ENCODE results near the gene FAM20A. TPM values are rescaled to one million over a fixed set of nuclear protein-coding genes. Genes with fewer than 3 reads are reported as not detected.

FAM20A gene
- not detected in 2 replicates for total RNA-seq (2021)
- Bru-seq, nascent RNA: not detected
- not detected for BruChase-seq, experiment 1, labeled RNA remaining after a 2-hour chase
- not detected for BruChase-seq, experiment 2, labeled RNA remaining after a 6-hour chase
- long read RNA-seq: 0 reads

GRCh38 chr17:68600931-68601564 lies at the start of gene FAM20A:
FAM20A (minus strand) TSS chr17:68601367; CDS start chr17:68600666, 701 bp downstream.
- Histone ChIP-seq H3K27me3 (ENCODE audit: insufficient read depth, low read depth) (peaks cover 17% of the 10 kb centered on the region; the same call in 1 of the 2 replicates), H3K79me2 (ENCODE audit: low read depth) (no peaks in the 10 kb centered on the region), H4K20me1 (ENCODE audit: insufficient read depth) (no peaks in the 10 kb centered on the region), H3K27ac (no peak within 1 kb of the TSS), H3K9me3 (ENCODE audit: insufficient read depth, low read depth) (no peaks in the 10 kb centered on the region), H3K4me2 (no peak within 1 kb of the TSS), H3K4me3 (no peak within 1 kb of the TSS), H3F3A (ENCODE audit: insufficient read depth, low read depth) (no peaks in the 10 kb centered on the region), H3K36me3 (ENCODE audit: low read depth) (no peaks in the 10 kb centered on the region), H3K9me2 (ENCODE audit: insufficient read depth) (no peaks in the 10 kb centered on the region), H3K4me1 (replicated peaks; ENCODE audit: insufficient read depth) (no peaks in the 10 kb centered on the region), H2AFZ (no peak within 1 kb of the TSS)
- CTCF ChIA-PET: no interaction called here
- DNase-seq: no peak
- BruUV-seq (replicated peaks): no TSS peak
- POLR2A ChIA-PET (ENCODE audit: unreplicated experiment): no interaction called here
- TF ChIP-seq EZH2 (IDR thresholded peaks at IDR 0.05; ENCODE audit: low read depth): no peak
- no peak for TF ChIP-seq CTCF (conservative IDR thresholded peaks at IDR 0.05)
- intact Hi-C loops (cut with micrococcal nuclease; ENCODE audit: unreplicated experiment): no loop called here

- no peaks in the 10 kb centered on the region for H3K36me3 ChIP-seq (ENCODE audit: low read depth)
- H3K27me3 ChIP-seq (ENCODE audit: insufficient read depth, low read depth): peaks cover 18% of the 10 kb centered on the region
- no peak for TF ChIP-seq EZH2 (IDR thresholded peaks at IDR 0.05; ENCODE audit: low read depth)
- no peak for TF ChIP-seq CTCF (conservative IDR thresholded peaks at IDR 0.05)
- no peaks in the 10 kb centered on the region for H4K20me1 ChIP-seq (ENCODE audit: insufficient read depth)
- no peak overlapping the region for H3K4me3 ChIP-seq
- H3K27ac ChIP-seq: no peak overlapping the region
- ChIA-PET POLR2A (ENCODE audit: unreplicated experiment) (no interaction called here), CTCF (no interaction called here)
- no peaks in the 10 kb centered on the region for H3K79me2 ChIP-seq (ENCODE audit: low read depth)
- H3F3A ChIP-seq (ENCODE audit: insufficient read depth, low read depth): no peaks in the 10 kb centered on the region
- H3K9me2 ChIP-seq (ENCODE audit: insufficient read depth): no peaks in the 10 kb centered on the region; the same call in 1 of the 2 replicates
- no TSS peak for BruUV-seq (replicated peaks)
- H3K4me1 ChIP-seq (replicated peaks; ENCODE audit: insufficient read depth): no peaks in the 10 kb centered on the region
- intact Hi-C loops (cut with micrococcal nuclease; ENCODE audit: unreplicated experiment): no loop called here
- H2AFZ ChIP-seq: no peak overlapping the region
- H3K9me3 ChIP-seq (ENCODE audit: insufficient read depth, low read depth): no peaks in the 10 kb centered on the region
- no peak overlapping the region for H3K4me2 ChIP-seq
- no peak for DNase-seq
These were observed 48.2 kb upstream of the FAM20A start for GRCh38 chr17:68649324-68649723.

GRCh38 chr17:68646626-68647526 lies 45.7 kb upstream of the FAM20A start:
- H3K27me3 ChIP-seq (ENCODE audit: insufficient read depth, low read depth): peaks cover 27% of the 10 kb centered on the region
- H3K4me1 ChIP-seq (replicated peaks; ENCODE audit: insufficient read depth): no peaks in the 10 kb centered on the region
- no peaks in the 10 kb centered on the region for H3K9me3 ChIP-seq (ENCODE audit: insufficient read depth, low read depth)
- TF ChIP-seq EZH2 (IDR thresholded peaks at IDR 0.05; ENCODE audit: low read depth) (no peak), CTCF (conservative IDR thresholded peaks at IDR 0.05) (no peak)
- no peaks in the 10 kb centered on the region; the same call in 1 of the 2 replicates for H3K9me2 ChIP-seq (ENCODE audit: insufficient read depth)
- DNase-seq: no peak
- no peaks in the 10 kb centered on the region for H3K79me2 ChIP-seq (ENCODE audit: low read depth)
- H3K4me3 ChIP-seq: no peak overlapping the region
- BruUV-seq (replicated peaks): no TSS peak
- ChIA-PET CTCF (no interaction called here), POLR2A (ENCODE audit: unreplicated experiment) (no interaction called here)
- H2AFZ ChIP-seq: no peak overlapping the region
- H3K27ac ChIP-seq: no peak overlapping the region
- H4K20me1 ChIP-seq (ENCODE audit: insufficient read depth): no peaks in the 10 kb centered on the region
- no peaks in the 10 kb centered on the region for H3K36me3 ChIP-seq (ENCODE audit: low read depth)
- no peaks in the 10 kb centered on the region for H3F3A ChIP-seq (ENCODE audit: insufficient read depth, low read depth)
- intact Hi-C loops (cut with micrococcal nuclease; ENCODE audit: unreplicated experiment): no loop called here
- H3K4me2 ChIP-seq: no peak overlapping the region

Measured in PC-9 (cell line).